GM03348 (cell line): ENCODE measurements around the gene OR8B8.
"Not testable (repeated sequence)": the region's sequence is repeated elsewhere in the genome, so short reads cannot be mapped to it uniquely, and the experiment has no call there.

ENCODE experiments used
- DNase-seq: peaks from one replicate; pipeline ENCODE4 v3.0.0; 2012; ENCODE audit warnings: low spot score

OR8B8 gene

DNA sequence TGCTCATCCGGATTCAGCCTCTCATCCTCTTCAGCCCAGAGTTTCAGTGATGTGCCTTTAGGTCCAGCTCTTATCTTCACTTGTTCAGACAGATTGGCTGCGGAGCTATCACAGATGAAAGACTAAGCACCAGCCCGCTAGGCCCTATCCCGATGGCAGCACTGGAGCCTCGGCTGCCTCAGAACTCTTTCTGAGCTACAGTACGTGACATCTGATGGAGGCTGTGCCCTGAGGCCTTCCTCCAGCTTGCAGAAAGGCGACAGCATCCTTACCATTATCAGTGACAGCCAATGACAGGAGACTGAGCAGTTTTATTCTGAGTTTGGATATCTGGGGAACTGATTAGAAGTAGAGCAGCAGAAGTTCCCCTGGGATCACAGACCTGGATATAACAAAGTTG lies 4.0 kb downstream of the OR8B8 start:
- no peak for DNase-seq

DNA sequence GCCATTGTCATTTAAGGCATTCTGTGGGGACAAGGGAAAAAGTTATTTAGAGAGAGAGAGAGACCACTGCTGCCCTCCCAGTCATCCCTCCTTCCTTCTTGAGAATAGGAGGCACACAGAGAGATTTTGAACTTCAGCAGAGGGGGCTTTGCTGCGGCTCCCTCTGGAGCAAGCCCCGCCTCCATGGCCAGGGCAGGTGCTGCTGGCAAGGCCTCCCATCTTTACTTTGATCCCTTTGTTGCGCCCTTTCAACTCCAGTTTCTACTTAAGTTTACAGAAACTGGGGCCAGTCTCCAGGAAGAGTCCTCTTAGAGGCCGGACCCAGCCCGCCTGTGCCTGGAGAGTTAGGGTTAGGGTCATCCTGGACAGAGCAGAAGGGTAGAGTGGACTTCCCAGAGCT lies 4.4 kb downstream of the OR8B8 start:
- no peak for DNase-seq

- DNase-seq, result no peak
Observed at GRCh38 chr11:124440608-124441007, 4.9 kb downstream of the OR8B8 start.

DNA sequence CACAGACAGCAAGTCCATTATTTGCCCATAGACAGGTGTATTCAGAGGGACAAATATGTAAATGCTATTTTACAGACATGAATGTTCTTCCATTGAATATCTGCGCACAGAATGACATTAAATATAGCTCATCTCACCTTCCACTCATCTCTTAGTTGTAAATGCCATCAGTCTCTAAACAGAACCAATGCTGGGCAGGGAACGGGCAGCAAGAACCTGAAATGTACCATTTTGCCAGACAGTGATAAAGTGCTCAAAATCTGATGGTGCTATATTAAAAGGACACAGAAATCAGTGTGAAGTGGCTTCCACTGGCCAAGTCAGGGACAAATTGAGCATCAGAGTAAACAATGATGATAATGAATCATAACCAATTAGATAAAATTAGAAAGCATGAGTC lies 10.8 kb downstream of the OR8B8 start:
- no peak for DNase-seq

- no peak for DNase-seq
Observed at GRCh38 chr11:124429599-124429998, 15.9 kb downstream of the OR8B8 start.

DNA sequence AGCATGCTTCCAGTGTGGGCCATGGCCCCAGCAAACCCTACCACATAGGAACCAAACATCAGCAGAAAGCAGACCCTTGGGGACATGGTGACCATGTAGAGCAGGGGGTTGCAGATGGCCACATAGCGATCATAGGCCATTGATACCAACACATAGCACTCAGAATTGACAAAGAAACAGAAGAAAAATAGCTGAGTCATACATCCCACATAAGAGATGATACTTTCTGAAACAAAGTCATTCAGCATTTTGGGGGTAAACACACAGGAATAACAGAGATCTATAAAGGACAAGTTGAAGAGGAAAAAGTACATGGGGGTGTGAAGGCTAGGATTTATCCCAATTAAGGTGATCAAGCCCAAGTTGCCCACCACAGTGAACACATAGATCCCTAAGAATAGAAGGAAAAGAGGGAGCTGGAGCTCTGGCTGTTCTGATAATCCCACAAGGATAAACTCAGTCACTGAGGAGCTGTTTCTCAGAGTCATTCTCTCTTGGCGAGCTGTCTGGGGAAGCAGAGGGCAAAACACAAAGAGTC lies 21.0 kb downstream of the OR8B8 start, which contains the start of gene OR8B4:
TSS of gene OR8B4 (minus strand) at position 488 of the 538 bp plus-strand sequence. CDS start at position 488, 0 bp downstream.
- no peak for DNase-seq

- no peak for DNase-seq
Observed at GRCh38 chr11:124421043-124421442, 24.5 kb downstream of the OR8B8 start.

DNA sequence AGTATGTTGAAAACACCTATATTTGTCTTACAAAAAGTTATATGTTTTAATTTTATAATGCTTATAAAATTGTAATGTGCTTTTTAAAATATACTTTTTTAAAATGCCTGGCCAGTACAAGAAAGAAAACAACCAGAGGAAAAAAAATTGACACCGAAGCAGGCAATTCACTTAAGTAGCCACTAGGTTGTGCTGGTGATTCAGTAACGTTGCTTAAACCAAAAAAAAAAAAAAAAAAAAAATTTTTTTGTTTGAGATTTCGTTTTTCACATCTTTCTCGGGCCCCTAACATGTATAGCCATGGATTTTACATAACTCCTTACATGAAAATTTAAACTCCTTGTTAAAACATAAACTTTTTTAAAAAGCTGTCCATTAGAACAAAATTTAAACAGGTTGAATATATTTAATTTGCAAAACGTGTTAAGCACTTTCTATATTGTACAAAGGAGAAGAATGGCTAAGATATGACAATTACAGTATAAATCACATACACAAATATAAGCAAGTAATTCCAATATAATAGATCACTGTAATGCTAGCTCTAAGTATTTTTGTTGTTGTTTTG lies 30.1 kb downstream of the OR8B8 start:
- DNase-seq, result peak; percentile 50

DNA sequence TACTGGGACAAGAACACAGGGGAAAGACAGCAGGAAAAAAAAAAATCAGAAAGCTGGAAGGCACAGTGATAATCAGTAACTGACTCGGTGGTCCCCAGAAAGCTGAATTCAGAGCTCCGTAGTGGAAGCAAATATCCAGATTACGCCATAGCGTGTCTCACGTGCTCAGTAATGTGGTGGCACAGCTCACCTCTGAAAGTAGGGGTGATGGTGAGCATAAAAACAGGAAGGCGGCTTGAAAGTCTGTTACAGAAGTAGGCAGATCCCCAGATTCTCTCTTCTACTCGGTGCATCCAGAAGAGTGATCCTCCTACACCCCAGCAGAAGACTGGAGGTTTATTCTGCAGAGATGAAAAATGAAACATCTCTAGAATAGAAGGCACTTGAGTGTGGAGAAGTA lies 35.6 kb downstream of the OR8B8 start:
- no peak for DNase-seq

DNA sequence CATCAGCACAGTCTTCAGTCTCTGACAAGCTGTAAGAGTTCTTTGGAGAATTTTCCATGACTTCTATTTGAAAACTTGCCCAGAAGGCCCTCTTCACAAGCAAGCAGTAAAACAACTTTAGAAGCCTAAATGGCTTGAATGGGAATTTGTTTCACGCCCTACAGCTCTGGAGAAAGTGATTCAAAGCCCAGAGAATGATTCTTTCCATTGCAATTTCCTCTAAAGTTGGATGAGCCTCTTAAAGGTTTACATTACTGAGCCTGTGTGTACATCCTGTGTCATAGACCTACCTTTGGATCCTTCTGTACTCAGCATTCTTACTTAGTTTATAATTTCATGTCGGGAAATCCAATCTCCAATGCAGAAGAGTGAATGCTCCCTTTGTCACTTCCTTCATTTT lies 39.9 kb downstream of the OR8B8 start:
- no peak for DNase-seq

- DNase-seq, result not testable (repeated sequence)
Observed at GRCh38 chr11:124403186-124403585, 42.3 kb downstream of the OR8B8 start.

GRCh38 chr11:124402326-124402922 lies 43.1 kb downstream of the OR8B8 start:
- DNase-seq, result peak; percentile 80

- no peak for DNase-seq
Observed at GRCh38 chr11:124398924-124399323, 46.6 kb downstream of the OR8B8 start, which contains the start of gene OR8B3. Gene OR8B3 (minus strand): TSS chr11:124399024. CDS start chr11:124397351, 1,673 bp downstream.

- DNase-seq, result not testable (repeated sequence)
Observed at GRCh38 chr11:124396847-124397246, 48.6 kb downstream of the OR8B8 start.

DNA sequence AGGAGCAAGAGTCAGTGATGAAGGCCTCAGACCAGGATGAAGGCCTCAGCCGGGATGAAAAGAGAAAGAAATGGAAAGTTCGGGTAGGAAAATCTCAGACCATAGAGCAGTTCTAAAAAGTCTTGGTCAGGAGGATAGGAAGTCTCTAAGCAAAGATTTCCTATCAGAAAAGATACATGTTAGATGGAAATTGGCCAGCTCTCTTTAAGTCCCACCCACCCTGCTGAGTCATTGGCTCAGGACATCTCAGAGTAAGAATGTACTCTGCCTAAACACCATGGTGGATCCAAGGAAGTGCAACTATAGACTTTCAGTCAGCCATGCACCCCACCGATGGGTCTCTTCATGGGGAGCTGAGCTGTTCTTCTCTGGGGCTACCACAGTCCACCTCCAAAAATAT lies 51.1 kb downstream of the OR8B8 start:
- DNase-seq, result no peak
